Heart left ventricle (tissue), 16 donors: ENCODE results near the gene AKAP13. TPM values are rescaled to one million over a fixed set of nuclear protein-coding genes. Genes with fewer than 3 reads are reported as not detected.

ENCODE experiments used
- ATAC-seq, 4 donors: fragments of 200-7000 bp; cut with Tn5 transposase; one replicate each; pipeline ENCODE4 v1.9.1; 2020 to 2022; ENCODE audit warnings: moderate library complexity in 4 of 4, mild to moderate bottlenecking in 3 of 4, moderate number of reproducible peaks in 1 of 4
- DNase-seq, 5 donors: peaks; one replicate each; pipeline ENCODE4 v3.0.0-alpha.2; 2020
- H3K27ac ChIP-seq, 12 donors: fragments of 200-600 bp; sonication (generic) in 4 of 12; one replicate each; pipeline versions ENCODE4 v1.5.0 to v1.8.0; 2016 to 2022; ENCODE audit warnings: mild to moderate bottlenecking in 2 of 12
- H3K27me3 ChIP-seq, 9 donors: fragments of 200-600 bp; sonication (generic) in 2 of 9; one replicate each; pipeline versions ENCODE4 v1.5.1 to v1.8.0; 2016 to 2022; ENCODE audit warnings: mild to moderate bottlenecking in 3 of 9
- H3K36me3 ChIP-seq, 9 donors: fragments of 200-600 bp; sonication (generic) in 2 of 9; one replicate each; pipeline versions ENCODE4 v1.5.0 to v1.8.0; 2018 to 2022; ENCODE audit warnings: mild to moderate bottlenecking in 2 of 9
- H3K4me1 ChIP-seq, 12 donors: fragments of 200-600 bp; sonication (generic) in 4 of 12; one replicate each; pipeline versions ENCODE4 v1.5.0 to v1.8.0; 2016 to 2022; ENCODE audit warnings: mild to moderate bottlenecking in 3 of 12
- H3K4me3 ChIP-seq, 12 donors: fragments of 200-600 bp; sonication (generic) in 4 of 12; one replicate each; pipeline versions ENCODE4 v1.5.0 to v1.8.0; 2017 to 2022; ENCODE audit warnings: mild to moderate bottlenecking in 9 of 12, moderate library complexity in 4 of 12
- H3K9me3 ChIP-seq, 12 donors: fragments of 200-600 bp; sonication (generic) in 4 of 12; one replicate each; pipeline versions ENCODE4 v1.5.0 to v1.8.0; 2016 to 2022; ENCODE audit warnings: mild to moderate bottlenecking in 1 of 12
- CTCF ChIP-seq, 12 donors: fragments of 200-600 bp; sonication (generic) in 4 of 12; IDR thresholded peaks; one replicate each; pipeline versions ENCODE4 v1.5.0 to v1.8.0; 2018 to 2022; ENCODE audit warnings: antibody characterized with exemption in 12 of 12, mild to moderate bottlenecking in 5 of 12
- POLR2A ChIP-seq, 2 donors: fragments of 450-650 bp; IDR thresholded peaks; one replicate each; pipeline ENCODE4 v1.6.1; 2017; ENCODE audit warnings: antibody characterized with exemption in 2 of 2, mild to moderate bottlenecking in 2 of 2, moderate library complexity in 2 of 2
- WGBS, 4 donors: extraction: QIAGEN DNeasy Blood & Tissue Kit in 2 of 4; methylation state at CpG; one replicate each; pipeline versions ENCODE4 v1.1.5 to v1.1.7; 2013 to 2018; 5-methylcytosine and 5-hydroxymethylcytosine counted together
- intact Hi-C, 10 donors: fragments of 100-400 bp; cut with DNase I; formaldehyde crosslinking; loops; one replicate each; pipeline versions ENCODE4 v1.11.1 to v1.14.2; 2022
- polyA plus RNA-seq, 2 donors: library from polyadenylated mRNA; stranded (reverse); fragments of 200-250 nt; gene quantifications; one replicate each; pipeline ENCODE4 v1.2.3, GENCODE V29; 2013
- total RNA-seq, 9 donors: library from RNA; depleted of rRNA in 2 of 9; stranded (reverse); fragments of >200 nt in 2 of 9; fragmentation: NEBNext Ultra II Directional in 3 of 9; extraction: Animal tissue kit (Norgen Biotek cat#: 25700) in 3 of 9; gene quantifications; one replicate each; pipeline versions ENCODE4 v1.1.0 to v1.2.4, GENCODE V29; 2016 to 2023
- donor health status: ischemic (EF 13 %, LVEDD 7.1; RV severe dilation, severe dysfunction).
- donor health status: healthy with polysubstance abuse.
- donor health status: DM: no; HTN: yes; CAD: no.
- donor health status: DM: no; HTN: no; CAD: no.
- donor health status: ischemic (EF 25% LVEDD 6.9; RV normal size, moderate dysfunction).
- donor health status: ischemic (EF 25% LVEDD 5.7; RV mildly dilated, moderate dysfunction).
- donor health status: healthy.
- donor health status: DM: yes; HTN: yes; CAD: no.
- donor health status: ischemic (EF 35%, LVEDD 5.7; RV mildly dilated, moderate dysfunction).
- donor health status: nonischemic (EF 11% LVEDD 7.7; RV severe dilation, severe dysfunction).
- donor health status: DM: yes; HTN: yes; CAD: no.
- donor health status: PGD.
- donor health status: ischemic (EF 29% LVEDD 5.4; RV normal size, mild dysfunction).
- donor health status: nonischemic (EF 23%, LVEDD 6.1; RV moderate dilation, normal function).

Gene AKAP13
- total and polyA plus RNA-seq, 11 donors = 124 to 598 (median 340) TPM

- Histone ChIP-seq H3K4me3 (peak overlapping the region in 11 of 12 donors; percentile 14 to 69 (median 56)), H3K27me3 (no peaks in the 10 kb centered on the region), H3K4me1 (peaks cover 21 to 100% (median 96%) of the 10 kb centered on the region in 12 donors), H3K9me3 (no peaks in the 10 kb centered on the region), H3K36me3 (no peaks in the 10 kb centered on the region), H3K27ac (peak overlapping the region; percentile 68 to 91 (median 82))
- DNase-seq = peak; percentile 77 to 86 (median 81)
- 2% methylated on average over 8 of the region's 8 CpGs for WGBS, 4 donors
- ATAC-seq = peak; percentile 55 to 88 (median 77)
- no peak for TF ChIP-seq CTCF (IDR thresholded peaks at IDR 0.05)
- TF ChIP-seq POLR2A (IDR thresholded peaks at IDR 0.05) = peak in 1 of 2 donors; percentile 56
- intact Hi-C loops = loop anchor here in 6 of 10 donors (5.0 to 10.0 kb wide), 3 partner anchors 88 to 216 kb away; no protein-coding TSS in a partner anchor
Measured at GRCh38 chr15:85618956-85619491, 238.6 kb downstream of the AKAP13 start.

- peak in 1 of 4 donors; percentile 1 for ATAC-seq
- peaks cover 22 to 100% (median 97%) of the 10 kb centered on the region in 12 donors for H3K4me1 ChIP-seq
- peak overlapping the region; percentile 68 to 91 (median 82) for H3K27ac ChIP-seq
- no peaks in the 10 kb centered on the region for H3K27me3 ChIP-seq
- 38 to 48% (median 41%) methylated on average over 9 of the region's 9 CpGs for WGBS, 4 donors
- H3K36me3 ChIP-seq = peaks cover 0 to 3% (median 0%) of the 10 kb centered on the region in 9 donors
- H3K9me3 ChIP-seq = no peaks in the 10 kb centered on the region
- no peak for TF ChIP-seq CTCF (IDR thresholded peaks at IDR 0.05)
- no peak for TF ChIP-seq POLR2A (IDR thresholded peaks at IDR 0.05)
- DNase-seq = no peak
- peak overlapping the region; percentile 14 to 69 (median 55) for H3K4me3 ChIP-seq
- intact Hi-C loops = loop anchor here in 9 of 10 donors (2.0 to 10.0 kb wide), 8 partner anchors 38 to 215 kb away; no protein-coding TSS in a partner anchor
Measured at GRCh38 chr15:85619992-85620689, 239.7 kb downstream of the AKAP13 start.

GRCh38 chr15:85620690-85621049 is 240.3 kb downstream of the AKAP13 start:
- intact Hi-C loops = loop anchor here in 7 of 10 donors (1.0 to 10.0 kb wide), 7 partner anchors 38 to 87 kb away; no protein-coding TSS in a partner anchor
- WGBS, 4 donors = 15 to 26% (median 18%) methylated on average over 3 of the region's 3 CpGs
- H3K27ac ChIP-seq = peak overlapping the region; percentile 68 to 91 (median 82)
- H3K27me3 ChIP-seq = no peaks in the 10 kb centered on the region
- ATAC-seq (peak; percentile 18 to 54 (median 38)), DNase-seq (peak in 1 of 5 donors; percentile 44)
- peaks cover 0 to 8% (median 2%) of the 10 kb centered on the region in 9 donors for H3K36me3 ChIP-seq
- peaks cover 24 to 100% (median 97%) of the 10 kb centered on the region in 12 donors for H3K4me1 ChIP-seq
- TF ChIP-seq POLR2A (IDR thresholded peaks at IDR 0.05) (peak in 1 of 2 donors; percentile 57), CTCF (IDR thresholded peaks at IDR 0.05) (no peak)
- no peaks in the 10 kb centered on the region for H3K9me3 ChIP-seq
- H3K4me3 ChIP-seq = peak overlapping the region; percentile 14 to 69 (median 55)

- Histone ChIP-seq H3K27ac (peak overlapping the region; percentile 68 to 91 (median 82)), H3K4me1 (peaks cover 24 to 100% (median 97%) of the 10 kb centered on the region in 12 donors), H3K4me3 (peak overlapping the region in 11 of 12 donors; percentile 14 to 69 (median 56)), H3K27me3 (no peaks in the 10 kb centered on the region), H3K36me3 (peaks cover 0 to 11% (median 4%) of the 10 kb centered on the region in 9 donors), H3K9me3 (no peaks in the 10 kb centered on the region)
- ATAC-seq (no peak), DNase-seq (no peak)
- 29 to 39% (median 33%) methylated on average over 4 of the region's 4 CpGs for WGBS, 4 donors
- TF ChIP-seq POLR2A (IDR thresholded peaks at IDR 0.05) = no peak
- no peak for TF ChIP-seq CTCF (IDR thresholded peaks at IDR 0.05)
- intact Hi-C loops = loop anchor here in 7 of 10 donors (1.0 to 10.0 kb wide), 7 partner anchors 39 to 86 kb away; no protein-coding TSS in a partner anchor
Measured at GRCh38 chr15:85621094-85621493, 240.7 kb downstream of the AKAP13 start.
